ENCODE results near the gene SLC23A2.

- TF ChIP-seq CTCF (IDR thresholded peaks at IDR 0.05) (no peak), POLR2A (IDR thresholded peaks at IDR 0.05) (no peak)
Observed at GRCh38 chr20:4896971-4897497, 104.3 kb downstream of the SLC23A2 start.

Data from sigmoid colon (tissue), 3 donors.